Endothelial cell (in vitro differentiated cells): Measurements from ENCODE around the gene LMAN2L. TPM values are rescaled to one million over a fixed set of nuclear protein-coding genes. Genes with fewer than 3 reads are reported as not detected.
A peak's percentile ranks its signal among the peaks of the same experiment; 100 is the strongest.

Source experiments
- DNase-seq: peaks from one replicate; pipeline ENCODE4 v3.0.0; 2021; ENCODE audit warnings: low spot score
- H3K27ac Mint-ChIP-seq: one replicate; pipeline ENCODE4 v1.8.0; 2021; ENCODE audit warnings: mixed read lengths, inconsistent platforms; ENCODE audit not compliant: unreplicated experiment
- H3K27me3 Mint-ChIP-seq: one replicate; pipeline ENCODE4 v1.8.0; 2021; ENCODE audit warnings: mild to moderate bottlenecking, moderate library complexity, mixed read lengths, inconsistent platforms; ENCODE audit not compliant: unreplicated experiment
- H3K36me3 Mint-ChIP-seq: one replicate; pipeline ENCODE4 v1.8.0; 2021; ENCODE audit warnings: mild to moderate bottlenecking, low read depth, mixed read lengths, inconsistent platforms; ENCODE audit not compliant: unreplicated experiment
- H3K4me1 Mint-ChIP-seq: one replicate; pipeline ENCODE4 v1.8.0; 2021; ENCODE audit warnings: mild to moderate bottlenecking, mixed read lengths, inconsistent platforms; ENCODE audit not compliant: unreplicated experiment
- H3K4me3 Mint-ChIP-seq: one replicate; pipeline ENCODE4 v1.8.0; 2021; ENCODE audit warnings: mild to moderate bottlenecking, mixed read lengths, inconsistent platforms; ENCODE audit not compliant: unreplicated experiment
- H3K9me3 Mint-ChIP-seq: one replicate; pipeline ENCODE4 v1.8.0; 2021; ENCODE audit warnings: mixed read lengths, inconsistent platforms; ENCODE audit not compliant: unreplicated experiment
- total RNA-seq: library from RNA; stranded (reverse); fragmentation: NEBNext Ultra II Directional; extraction: Animal tissue kit (Norgen Biotek cat#: 25700); gene quantifications from one replicate; pipeline ENCODE4 v1.2.1, GENCODE V29; 2021; ENCODE audit not compliant: unreplicated experiment
- TF ChIP-seq, protein P1 (sequence below): fragments of 200-600 bp; sonication (generic); IDR thresholded peaks from one replicate; pipeline ENCODE4 v1.5.0; 2021; ENCODE audit warnings: antibody characterized with exemption; ENCODE audit not compliant: unreplicated experiment

The LMAN2L gene
- total RNA-seq, 1 donor from 2014 or later = 19.4 TPM

DNA sequence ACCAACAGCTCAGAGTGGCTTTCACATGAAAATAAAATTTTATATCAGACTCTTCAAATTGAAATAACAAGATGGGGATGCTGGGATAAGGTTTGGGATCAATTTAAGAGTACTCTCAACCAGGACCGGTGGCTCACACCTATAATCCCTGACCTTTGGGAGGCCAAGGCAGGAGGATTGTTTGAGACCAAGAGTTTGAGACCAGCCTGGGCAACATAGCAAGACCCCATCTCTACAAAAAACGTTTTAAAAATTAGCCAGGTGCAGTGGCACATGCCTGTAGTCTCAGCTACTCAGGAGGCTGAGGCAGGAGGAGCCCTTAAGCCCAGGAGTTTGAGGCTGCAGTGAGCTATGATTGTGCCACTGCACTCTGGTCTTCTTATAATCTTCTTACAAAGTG, 2.6 kb downstream of the LMAN2L start:
- H3K36me3 Mint-ChIP-seq = peaks cover 37% of the 10 kb centered on the region
- H3K4me1 Mint-ChIP-seq = peaks cover 21% of the 10 kb centered on the region
- H3K4me3 Mint-ChIP-seq = no peak overlapping the region
- H3K27ac Mint-ChIP-seq = no peak overlapping the region
- TF ChIP-seq, protein P1, sequence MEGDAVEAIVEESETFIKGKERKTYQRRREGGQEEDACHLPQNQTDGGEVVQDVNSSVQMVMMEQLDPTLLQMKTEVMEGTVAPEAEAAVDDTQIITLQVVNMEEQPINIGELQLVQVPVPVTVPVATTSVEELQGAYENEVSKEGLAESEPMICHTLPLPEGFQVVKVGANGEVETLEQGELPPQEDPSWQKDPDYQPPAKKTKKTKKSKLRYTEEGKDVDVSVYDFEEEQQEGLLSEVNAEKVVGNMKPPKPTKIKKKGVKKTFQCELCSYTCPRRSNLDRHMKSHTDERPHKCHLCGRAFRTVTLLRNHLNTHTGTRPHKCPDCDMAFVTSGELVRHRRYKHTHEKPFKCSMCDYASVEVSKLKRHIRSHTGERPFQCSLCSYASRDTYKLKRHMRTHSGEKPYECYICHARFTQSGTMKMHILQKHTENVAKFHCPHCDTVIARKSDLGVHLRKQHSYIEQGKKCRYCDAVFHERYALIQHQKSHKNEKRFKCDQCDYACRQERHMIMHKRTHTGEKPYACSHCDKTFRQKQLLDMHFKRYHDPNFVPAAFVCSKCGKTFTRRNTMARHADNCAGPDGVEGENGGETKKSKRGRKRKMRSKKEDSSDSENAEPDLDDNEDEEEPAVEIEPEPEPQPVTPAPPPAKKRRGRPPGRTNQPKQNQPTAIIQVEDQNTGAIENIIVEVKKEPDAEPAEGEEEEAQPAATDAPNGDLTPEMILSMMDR = no peak
- H3K9me3 Mint-ChIP-seq = no peaks in the 10 kb centered on the region
- DNase-seq = no peak
- peaks cover 12% of the 10 kb centered on the region for H3K27me3 Mint-ChIP-seq

DNA sequence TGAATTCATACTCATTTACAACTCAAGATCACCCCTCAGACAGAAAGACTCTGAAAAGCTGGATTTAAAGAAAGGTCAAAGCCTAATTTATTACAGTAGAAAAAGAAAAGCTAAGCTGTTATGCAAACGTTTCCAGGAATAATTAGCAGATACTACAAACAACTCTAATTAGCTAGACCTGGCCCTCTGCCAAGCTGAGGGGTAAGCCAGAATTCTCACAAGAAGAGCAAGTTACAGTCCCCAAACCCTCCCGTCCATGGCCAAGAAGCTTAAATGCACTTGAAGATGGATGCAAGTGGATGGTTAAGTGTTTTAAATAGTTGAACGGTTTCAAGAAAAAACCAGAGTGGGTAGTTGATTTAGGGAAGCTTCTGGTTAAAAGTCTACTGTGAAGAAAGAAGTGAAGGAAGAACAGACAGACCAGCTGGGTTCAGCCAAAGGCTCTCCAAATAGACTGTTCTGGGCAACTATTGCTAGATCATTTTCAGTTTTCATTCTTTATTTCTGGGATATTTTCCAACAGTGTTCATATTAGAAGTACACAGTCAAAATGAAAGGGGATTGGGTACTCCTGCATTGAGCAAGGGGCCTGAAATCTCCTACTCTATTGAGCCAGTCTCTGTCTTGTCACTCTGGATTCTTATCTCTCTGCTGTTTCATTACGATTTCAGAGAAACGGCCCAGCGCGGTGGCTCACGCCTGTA, 4.8 kb downstream of the LMAN2L start:
- TF ChIP-seq, protein P1 = no peak
- no peak for DNase-seq
- Mint-ChIP-seq H3K27me3 (peaks cover 12% of the 10 kb centered on the region), H3K9me3 (no peaks in the 10 kb centered on the region), H3K4me3 (no peak overlapping the region), H3K4me1 (peaks cover 17% of the 10 kb centered on the region), H3K36me3 (peaks cover 45% of the 10 kb centered on the region), H3K27ac (no peak overlapping the region)

DNA sequence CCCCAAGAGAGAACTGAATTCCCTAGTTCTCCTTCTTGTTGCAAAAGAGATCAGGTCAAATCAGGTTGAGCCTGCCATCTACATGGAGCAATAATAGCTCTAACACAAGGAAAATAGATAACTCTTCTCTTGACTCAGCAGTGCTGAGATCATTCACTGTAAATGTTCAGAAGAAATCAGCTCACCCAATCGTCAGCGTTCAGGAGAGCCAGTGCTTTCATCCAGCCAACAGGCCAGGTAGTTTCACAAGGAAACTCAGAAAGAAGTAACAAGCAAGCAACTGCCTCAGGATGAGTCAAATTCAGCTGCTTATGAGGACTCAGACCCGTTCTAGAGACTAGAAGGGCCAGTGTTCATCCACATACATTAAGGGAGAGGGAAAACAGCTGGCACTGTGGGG, 5.9 kb downstream of the LMAN2L start:
- peaks cover 42% of the 10 kb centered on the region for H3K36me3 Mint-ChIP-seq
- H3K4me1 Mint-ChIP-seq = peaks cover 7% of the 10 kb centered on the region
- TF ChIP-seq, protein P1 = no peak

DNA sequence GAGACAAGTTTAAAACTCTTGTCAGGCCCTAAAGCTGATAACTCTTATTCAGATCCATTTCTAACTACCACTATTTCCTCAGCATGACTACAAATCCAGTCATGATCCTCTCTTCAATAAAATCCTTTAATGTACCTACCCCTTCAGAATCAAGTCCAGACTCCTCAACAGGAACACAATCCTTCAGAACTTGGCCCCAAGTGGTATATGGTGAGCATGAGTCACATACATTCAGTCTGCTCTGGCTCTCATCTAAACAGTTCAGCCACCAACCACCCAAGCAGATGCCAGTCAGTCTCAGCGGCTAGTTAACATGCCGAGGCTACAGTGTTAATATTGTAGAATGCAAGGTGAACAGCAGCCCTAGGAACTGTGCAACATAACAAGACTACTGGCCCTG, 9.7 kb downstream of the LMAN2L start:
- no peaks in the 10 kb centered on the region for H3K9me3 Mint-ChIP-seq
- TF ChIP-seq, protein P1 = no peak
- H3K36me3 Mint-ChIP-seq = peaks cover 49% of the 10 kb centered on the region
- peaks cover 3% of the 10 kb centered on the region for H3K27me3 Mint-ChIP-seq
- H3K4me3 Mint-ChIP-seq = peak overlapping the region; percentile 44
- no peak overlapping the region for H3K27ac Mint-ChIP-seq
- no peak for DNase-seq
- no peaks in the 10 kb centered on the region for H3K4me1 Mint-ChIP-seq

More for the DNA sequence above, 5.9 kb downstream of the LMAN2L start:
- Mint-ChIP-seq H3K27me3 (peaks cover 3% of the 10 kb centered on the region), H3K9me3 (no peaks in the 10 kb centered on the region), H3K4me3 (no peak overlapping the region), H3K27ac (no peak overlapping the region)
- no peak for DNase-seq

DNA sequence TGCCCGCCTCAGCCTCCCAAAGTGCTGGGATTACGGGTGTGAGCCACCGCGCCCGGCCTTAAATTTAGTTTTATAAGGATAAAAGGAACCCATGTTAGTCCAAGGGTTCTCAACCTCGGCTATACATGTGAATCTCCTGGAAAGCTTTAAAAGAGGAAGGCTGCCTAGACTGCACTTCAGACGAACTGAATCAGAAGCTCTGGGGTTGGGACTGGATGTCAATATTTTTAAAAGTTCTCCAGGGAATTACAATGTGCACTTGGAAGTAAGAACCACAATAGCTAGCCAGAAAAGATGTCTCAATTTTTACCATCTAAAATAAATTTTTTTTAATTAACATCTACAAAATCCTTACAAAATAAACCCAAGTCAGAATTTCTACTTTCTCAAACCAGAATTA, 10.1 kb downstream of the LMAN2L start:
- no peaks in the 10 kb centered on the region for H3K9me3 Mint-ChIP-seq
- H3K4me1 Mint-ChIP-seq = no peaks in the 10 kb centered on the region
- no peak overlapping the region for H3K4me3 Mint-ChIP-seq
- DNase-seq = no peak
- peaks cover 3% of the 10 kb centered on the region for H3K27me3 Mint-ChIP-seq
- TF ChIP-seq, protein P1 = no peak
- no peak overlapping the region for H3K27ac Mint-ChIP-seq
- H3K36me3 Mint-ChIP-seq = peaks cover 45% of the 10 kb centered on the region
